GM20000 (cell line): ENCODE data around the gene CEP85L.

Experiments
- DNase-seq: peaks from one replicate; pipeline ENCODE4 v3.0.0; 2012; ENCODE audit warnings: low spot score
- CTCF ChIP-seq: IDR thresholded peaks from 2 replicates; pipeline ENCODE4 v1.5.1; 2012; ENCODE audit warnings: mild to moderate bottlenecking, control low read depth; ENCODE audit errors: extremely low read depth, missing control alignments

Gene CEP85L

GRCh38 chr6:118525913-118526780, 125.2 kb downstream of the CEP85L start:
- no peak for TF ChIP-seq CTCF
- DNase-seq: no peak

GRCh38 chr6:118524686-118525085, 126.7 kb downstream of the CEP85L start:
- TF ChIP-seq CTCF: no peak
- no peak for DNase-seq

GRCh38 chr6:118523216-118523615, 128.2 kb downstream of the CEP85L start:
- DNase-seq: no peak
- TF ChIP-seq CTCF: no peak

GRCh38 chr6:118522422-118522821, 129.0 kb downstream of the CEP85L start:
- DNase-seq: no peak
- TF ChIP-seq CTCF: no peak

GRCh38 chr6:118514689-118515088, 136.7 kb downstream of the CEP85L start:
- DNase-seq: no peak
- TF ChIP-seq CTCF: no peak

- no peak for TF ChIP-seq CTCF
- no peak for DNase-seq
Observed at GRCh38 chr6:118511930-118512715, 139.3 kb downstream of the CEP85L start.

GRCh38 chr6:118509009-118509617, 142.3 kb downstream of the CEP85L start:
- DNase-seq: peak; percentile 13
- peak; percentile 42 for TF ChIP-seq CTCF
